ENCODE measurements around the gene SMG6.

Gene SMG6

DNA sequence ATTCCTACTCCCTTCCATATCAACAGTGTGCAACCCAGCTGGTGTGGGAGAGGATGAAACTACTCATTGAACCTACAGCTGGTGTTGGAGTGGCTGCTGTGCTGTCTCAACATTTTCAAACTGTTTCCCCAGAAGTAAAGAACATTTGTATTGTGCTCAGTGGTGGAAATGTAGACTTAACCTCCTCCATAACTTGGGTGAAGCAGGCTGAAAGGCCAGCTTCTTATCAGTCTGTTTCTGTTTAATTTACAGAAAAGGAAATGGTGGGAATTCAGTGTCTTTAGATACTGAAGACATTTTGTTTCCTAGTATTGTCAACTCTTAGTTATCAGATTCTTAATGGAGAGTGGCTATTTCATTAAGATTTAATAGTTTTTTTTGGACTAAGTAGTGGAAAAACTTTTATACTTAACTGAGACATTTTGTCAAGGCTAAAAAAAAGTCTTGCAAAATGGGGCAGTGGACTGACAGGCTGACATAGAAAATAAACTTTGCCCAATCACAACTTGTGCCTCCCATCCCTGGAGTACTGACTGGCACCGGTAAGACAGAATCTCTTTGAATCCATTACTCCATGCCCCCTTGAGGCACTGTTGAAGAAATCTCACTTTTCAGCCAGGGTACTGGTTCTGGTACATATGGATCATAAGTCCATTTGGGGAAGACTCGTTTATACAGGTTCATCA lies 20.2 kb upstream of the SMG6 start:
- TF ChIP-seq GATA2 (IDR thresholded peaks at IDR 0.05; ENCODE audit: low read depth, low read length) (no peak), GATA3 (IDR thresholded peaks at IDR 0.05; ENCODE audit: low read depth, low read length) (no peak)

GRCh38 chr17:2321399-2321798 lies 17.8 kb upstream of the SMG6 start:
- no peak for TF ChIP-seq GATA3 (IDR thresholded peaks at IDR 0.05; ENCODE audit: low read depth, low read length)
- TF ChIP-seq GATA2 (IDR thresholded peaks at IDR 0.05; ENCODE audit: low read depth, low read length) = no peak

DNA sequence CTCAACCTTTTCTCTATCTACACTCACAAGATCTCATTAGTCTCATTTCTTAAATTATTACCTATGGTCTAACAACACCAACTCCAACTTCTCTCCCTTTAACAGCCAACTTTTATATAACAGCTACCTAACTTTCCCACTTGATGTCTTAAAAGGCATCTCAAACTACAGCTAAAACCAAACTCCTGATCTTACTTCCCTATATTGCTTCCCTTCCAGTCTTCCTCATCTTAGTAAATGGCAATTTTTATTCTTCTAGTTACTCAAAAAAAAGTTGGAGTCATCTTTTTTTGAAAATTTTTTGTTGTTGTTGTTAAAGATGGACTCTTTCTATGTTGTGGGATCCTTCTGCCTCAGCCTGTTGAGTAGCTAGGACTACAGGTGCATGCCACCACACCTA lies 15.5 kb upstream of the SMG6 start:
- TF ChIP-seq GATA3 (IDR thresholded peaks at IDR 0.05; ENCODE audit: low read depth, low read length) (no peak), GATA2 (IDR thresholded peaks at IDR 0.05; ENCODE audit: low read depth, low read length) (no peak)

GRCh38 chr17:2317796-2318195 lies 14.2 kb upstream of the SMG6 start:
- TF ChIP-seq GATA2 (IDR thresholded peaks at IDR 0.05; ENCODE audit: low read depth, low read length) = no peak
- no peak for TF ChIP-seq GATA3 (IDR thresholded peaks at IDR 0.05; ENCODE audit: low read depth, low read length)

DNA sequence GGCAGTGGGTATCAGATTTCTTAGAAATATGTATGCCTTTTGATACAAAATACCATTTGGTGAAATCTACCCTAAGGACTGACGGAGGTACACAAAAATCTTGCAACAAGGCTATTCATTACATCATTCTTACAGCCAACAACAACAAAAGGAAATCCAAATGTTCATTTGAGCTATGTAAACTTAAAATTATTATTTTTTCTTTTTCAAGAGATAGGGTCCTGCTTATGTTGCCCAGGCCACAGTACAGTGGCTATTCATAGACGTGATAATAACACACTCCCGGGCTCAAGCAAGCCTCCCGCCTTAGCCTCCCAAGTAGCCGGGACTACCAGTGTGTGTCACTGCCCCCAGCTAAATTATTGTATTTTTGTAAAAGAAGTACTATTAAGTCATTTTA lies 9.2 kb upstream of the SMG6 start:
- TF ChIP-seq GATA3 (IDR thresholded peaks at IDR 0.05; ENCODE audit: low read depth, low read length) = no peak
- no peak for TF ChIP-seq GATA2 (IDR thresholded peaks at IDR 0.05; ENCODE audit: low read depth, low read length)

- TF ChIP-seq GATA3 (IDR thresholded peaks at IDR 0.05; ENCODE audit: low read depth, low read length) = no peak
Observed at GRCh38 chr17:2309338-2310154, 6.0 kb upstream of the SMG6 start.

DNA sequence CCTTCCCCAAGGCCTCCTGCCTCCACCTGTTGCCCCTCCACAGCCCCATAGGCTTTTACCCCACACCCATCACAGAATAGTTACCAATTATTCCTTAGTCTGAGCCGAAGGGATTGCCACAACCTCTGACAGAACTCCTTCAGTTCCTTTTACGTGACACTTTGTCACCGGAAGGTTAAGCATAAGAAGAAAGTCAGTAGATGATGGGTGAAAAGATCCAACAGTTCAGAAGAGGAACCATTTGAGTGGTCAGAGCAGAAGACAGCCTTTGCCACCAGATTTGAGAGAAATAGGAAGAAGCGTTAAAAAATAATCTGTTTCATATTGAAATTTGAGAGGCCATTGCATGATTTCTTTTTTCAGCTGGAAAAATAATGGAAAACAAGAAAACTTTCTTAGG lies 1.3 kb upstream of the SMG6 start:
- TF ChIP-seq GATA2 (IDR thresholded peaks at IDR 0.05; ENCODE audit: low read depth, low read length) = no peak
- no peak for TF ChIP-seq GATA3 (IDR thresholded peaks at IDR 0.05; ENCODE audit: low read depth, low read length)

DNA sequence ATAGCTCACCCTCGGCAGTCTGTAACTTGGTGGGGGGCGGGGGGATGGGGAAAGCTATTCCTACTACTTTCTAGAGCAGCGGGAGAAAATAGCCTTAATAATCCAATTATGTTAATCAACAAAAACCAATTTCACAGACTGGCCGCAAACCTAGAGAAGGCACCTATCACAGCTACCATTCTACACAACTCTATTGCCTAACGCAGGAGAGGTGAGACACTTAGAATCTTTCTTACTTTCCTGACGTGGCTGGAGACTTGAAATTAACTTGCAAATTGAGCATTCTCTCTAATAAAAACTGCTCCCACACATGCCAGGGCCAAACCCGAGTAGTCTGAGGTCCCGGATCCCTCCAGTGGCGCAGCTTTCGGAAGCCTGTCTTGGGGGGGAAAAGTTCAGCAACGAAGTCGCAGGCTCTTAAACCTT lies 794 bp downstream of the SMG6 start:
- TF ChIP-seq GATA3 (IDR thresholded peaks at IDR 0.05; ENCODE audit: low read depth, low read length) (no peak), GATA2 (IDR thresholded peaks at IDR 0.05; ENCODE audit: low read depth, low read length) (no peak)

- TF ChIP-seq GATA2 (IDR thresholded peaks at IDR 0.05; ENCODE audit: low read depth, low read length) (no peak), GATA3 (IDR thresholded peaks at IDR 0.05; ENCODE audit: low read depth, low read length) (no peak)
Observed at GRCh38 chr17:2299756-2300155, 3.8 kb downstream of the SMG6 start.

DNA sequence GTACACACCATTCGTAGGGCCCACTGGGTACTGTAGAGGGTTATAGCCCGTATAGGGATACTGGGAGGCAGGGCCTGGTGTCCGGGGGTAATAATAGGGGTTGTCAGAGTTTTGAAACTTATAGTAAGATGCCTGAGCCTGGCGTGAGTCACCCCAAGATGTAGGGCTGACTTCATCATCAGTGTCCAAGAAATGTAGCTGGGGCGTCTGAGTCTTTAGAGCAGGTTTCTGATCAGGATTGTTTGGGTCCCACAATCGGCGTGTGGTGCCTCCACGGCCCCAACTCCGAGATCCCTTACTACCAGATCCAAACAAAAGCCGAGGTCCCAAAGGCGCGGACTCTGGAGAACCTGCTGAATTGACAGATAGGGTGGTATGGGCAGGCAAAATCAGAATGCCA lies 4.4 kb downstream of the SMG6 start:
- no peak for TF ChIP-seq GATA2 (IDR thresholded peaks at IDR 0.05; ENCODE audit: low read depth, low read length)
- no peak for TF ChIP-seq GATA3 (IDR thresholded peaks at IDR 0.05; ENCODE audit: low read depth, low read length)

GRCh38 chr17:2297023-2297422 lies 6.6 kb downstream of the SMG6 start:
- TF ChIP-seq GATA2 (IDR thresholded peaks at IDR 0.05; ENCODE audit: low read depth, low read length) = no peak
- TF ChIP-seq GATA3 (IDR thresholded peaks at IDR 0.05; ENCODE audit: low read depth, low read length) = no peak

DNA sequence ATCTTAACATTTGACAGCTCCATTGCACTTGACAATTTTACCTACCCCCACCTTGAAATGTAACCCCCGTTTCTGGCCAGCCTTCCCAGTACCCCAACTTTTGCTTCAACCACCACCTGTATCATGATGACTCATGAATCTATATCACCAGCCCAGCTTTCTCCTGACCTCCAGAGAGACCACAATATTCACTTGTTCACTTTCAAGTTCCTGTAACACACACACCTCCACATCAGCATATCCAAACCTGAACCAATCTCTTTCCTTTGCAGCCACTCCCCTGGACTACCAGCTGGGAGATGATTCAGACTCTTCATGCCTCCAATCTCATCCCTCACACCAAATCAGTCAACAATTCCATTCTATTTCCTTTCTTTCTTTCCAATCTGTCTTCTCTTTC lies 8.0 kb downstream of the SMG6 start:
- TF ChIP-seq GATA3 (IDR thresholded peaks at IDR 0.05; ENCODE audit: low read depth, low read length) (no peak), GATA2 (IDR thresholded peaks at IDR 0.05; ENCODE audit: low read depth, low read length) (no peak)

- no peak for TF ChIP-seq GATA2 (IDR thresholded peaks at IDR 0.05; ENCODE audit: low read depth, low read length)
- no peak for TF ChIP-seq GATA3 (IDR thresholded peaks at IDR 0.05; ENCODE audit: low read depth, low read length)
Observed at GRCh38 chr17:2292100-2292499, 11.5 kb downstream of the SMG6 start.

- TF ChIP-seq GATA2 (IDR thresholded peaks at IDR 0.05; ENCODE audit: low read depth, low read length) = no peak
Observed at GRCh38 chr17:2289878-2290478, 13.6 kb downstream of the SMG6 start.

GRCh38 chr17:2283302-2283701 lies 20.3 kb downstream of the SMG6 start:
- no peak for TF ChIP-seq GATA3 (IDR thresholded peaks at IDR 0.05; ENCODE audit: low read depth, low read length)
- TF ChIP-seq GATA2 (IDR thresholded peaks at IDR 0.05; ENCODE audit: low read depth, low read length) = no peak

Data from SH-SY5Y (cell line).